Smooth muscle cell (in vitro differentiated cells): ENCODE data around the gene IL17A. TPM values are rescaled to one million over a fixed set of nuclear protein-coding genes. Genes with fewer than 3 reads are reported as not detected.

Source experiments
- DNase-seq: peaks from one replicate; lab custom pipeline; 2025; ENCODE audit not compliant: unreplicated experiment; lab: John Stamatoyannopoulos, UW
- H2AFZ ChIP-seq: fragments of 200-600 bp; sonication (generic); 2 replicates; pipeline ENCODE4 v1.6.0; 2016; ENCODE audit warnings: antibody characterized with exemption, low read depth, mild to moderate bottlenecking
- H3F3A ChIP-seq: fragments of 200-600 bp; sonication (generic); 2 replicates; pipeline ENCODE4 v1.6.0; 2017; ENCODE audit warnings: antibody characterized with exemption, low read depth
- H3K27ac ChIP-seq: fragments of 200-600 bp; sonication (generic); 2 replicates; pipeline ENCODE4 v1.5.1; 2016; ENCODE audit warnings: low read depth, mild to moderate bottlenecking
- H3K27me3 ChIP-seq: fragments of 200-600 bp; sonication (generic); 2 replicates; pipeline ENCODE4 v1.6.1; 2016; ENCODE audit warnings: low read depth, mild to moderate bottlenecking
- H3K36me3 ChIP-seq: fragments of 200-600 bp; sonication (generic); 2 replicates; pipeline ENCODE4 v1.5.1; 2016; ENCODE audit warnings: low read depth
- H3K4me1 ChIP-seq: fragments of 200-600 bp; sonication (generic); 2 replicates; pipeline ENCODE4 v1.5.1; 2016; ENCODE audit warnings: low read depth
- H3K4me2 ChIP-seq: fragments of 200-600 bp; sonication (generic); 2 replicates; pipeline ENCODE4 v1.6.0; 2016; ENCODE audit warnings: mild to moderate bottlenecking
- H3K4me3 ChIP-seq: fragments of 200-600 bp; sonication (generic); 2 replicates; pipeline ENCODE4 v1.5.1; 2016; ENCODE audit warnings: mild to moderate bottlenecking
- H3K79me2 ChIP-seq: fragments of 200-600 bp; sonication (generic); 2 replicates; pipeline ENCODE4 v1.6.0; 2016; ENCODE audit warnings: low read depth, mild to moderate bottlenecking
- H3K9ac ChIP-seq: fragments of 200-600 bp; sonication (generic); 2 replicates; pipeline ENCODE4 v1.6.0; 2016; ENCODE audit warnings: low read depth
- H3K9me3 ChIP-seq: fragments of 200-600 bp; sonication (generic); replicated peaks from 2 replicates; pipeline ENCODE4 v1.5.1; 2016; ENCODE audit warnings: low read depth
- H4K20me1 ChIP-seq: fragments of 200-600 bp; sonication (generic); 2 replicates; pipeline ENCODE4 v1.6.0; 2016; ENCODE audit warnings: low read depth
- WGBS: methylation state at CpG from one replicate; pipeline ENCODE4 v1.1.7; 2016; ENCODE audit warnings: low lambda C conversion rate; 5-methylcytosine and 5-hydroxymethylcytosine counted together
- polyA plus RNA-seq: library from polyadenylated mRNA; unstranded; fragments of >200 nt; fragmentation: Nextera tagmentation; extraction: Ambion mirVana; gene quantifications from 2 replicates; pipeline ENCODE4 v1.2.1, GENCODE V29; 2016
- total RNA-seq: library from RNA; depleted of rRNA; stranded (reverse); fragments of >200 nt; gene quantifications from 2 replicates; pipeline ENCODE4 v1.2.3, GENCODE V29; 2014
- TF ChIP-seq, protein P1 (sequence below): fragments of 200-600 bp; sonication (generic); IDR thresholded peaks from 2 replicates; pipeline ENCODE4 v1.5.1; 2017; ENCODE audit warnings: borderline replicate concordance, mild to moderate bottlenecking, antibody characterized with exemption; ENCODE audit not compliant: insufficient read depth, poor library complexity, severe bottlenecking

Gene IL17A
- total and polyA plus RNA-seq, 2 experiments from 2014 or later, result not detected

DNA sequence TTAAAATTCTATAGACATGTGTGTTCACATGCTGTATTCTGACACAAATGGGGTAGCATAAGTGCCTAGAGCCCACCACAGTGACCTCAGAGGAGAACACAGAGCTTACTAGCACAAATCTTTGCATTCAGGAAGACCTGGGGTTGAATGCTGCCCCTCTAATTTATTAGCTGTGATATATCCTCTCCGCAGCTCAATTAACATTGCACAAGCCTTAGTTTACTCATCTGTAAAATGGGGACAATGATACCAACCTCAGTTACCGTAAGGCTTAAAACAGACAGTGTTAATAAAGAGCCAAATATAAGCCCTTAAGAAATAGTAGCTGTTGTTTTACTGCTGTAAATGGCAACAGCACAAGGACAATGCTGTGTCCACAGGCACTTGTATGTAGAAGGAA lies 36.2 kb upstream of the IL17A start:
- Histone ChIP-seq H3K27ac (no peak overlapping the region), H2AFZ (no peak overlapping the region), H3K36me3 (no peaks in the 10 kb centered on the region), H3K4me1 (no peaks in the 10 kb centered on the region), H4K20me1 (no peaks in the 10 kb centered on the region), H3K9me3 (no peaks in the 10 kb centered on the region), H3F3A (no peaks in the 10 kb centered on the region), H3K27me3 (peaks cover 28% of the 10 kb centered on the region), H3K4me3 (no peak overlapping the region), H3K9ac (no peak overlapping the region), H3K4me2 (no peak overlapping the region), H3K79me2 (no peaks in the 10 kb centered on the region)
- 97% methylated on average over 2 of the region's 2 CpGs for WGBS
- TF ChIP-seq, protein P1, sequence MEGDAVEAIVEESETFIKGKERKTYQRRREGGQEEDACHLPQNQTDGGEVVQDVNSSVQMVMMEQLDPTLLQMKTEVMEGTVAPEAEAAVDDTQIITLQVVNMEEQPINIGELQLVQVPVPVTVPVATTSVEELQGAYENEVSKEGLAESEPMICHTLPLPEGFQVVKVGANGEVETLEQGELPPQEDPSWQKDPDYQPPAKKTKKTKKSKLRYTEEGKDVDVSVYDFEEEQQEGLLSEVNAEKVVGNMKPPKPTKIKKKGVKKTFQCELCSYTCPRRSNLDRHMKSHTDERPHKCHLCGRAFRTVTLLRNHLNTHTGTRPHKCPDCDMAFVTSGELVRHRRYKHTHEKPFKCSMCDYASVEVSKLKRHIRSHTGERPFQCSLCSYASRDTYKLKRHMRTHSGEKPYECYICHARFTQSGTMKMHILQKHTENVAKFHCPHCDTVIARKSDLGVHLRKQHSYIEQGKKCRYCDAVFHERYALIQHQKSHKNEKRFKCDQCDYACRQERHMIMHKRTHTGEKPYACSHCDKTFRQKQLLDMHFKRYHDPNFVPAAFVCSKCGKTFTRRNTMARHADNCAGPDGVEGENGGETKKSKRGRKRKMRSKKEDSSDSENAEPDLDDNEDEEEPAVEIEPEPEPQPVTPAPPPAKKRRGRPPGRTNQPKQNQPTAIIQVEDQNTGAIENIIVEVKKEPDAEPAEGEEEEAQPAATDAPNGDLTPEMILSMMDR, result no peak
- no peak for DNase-seq

DNA sequence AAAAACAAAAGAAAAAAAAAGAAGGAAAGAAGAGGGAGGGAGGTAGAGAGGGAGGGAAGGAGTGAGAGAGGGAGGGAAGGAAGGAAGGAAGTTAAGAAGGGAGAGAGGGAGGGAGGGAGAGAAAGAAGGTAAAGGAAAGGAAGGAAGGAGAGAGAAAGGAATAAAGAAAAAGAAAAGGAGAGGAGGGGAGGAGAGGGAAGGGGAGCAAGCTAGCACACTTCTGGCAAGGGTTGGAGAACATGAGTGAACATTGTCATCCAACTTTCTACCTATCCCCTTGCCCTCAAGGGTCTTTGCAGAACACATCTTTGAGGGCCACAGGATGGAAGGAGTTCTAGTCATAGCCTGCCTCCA lies 34.1 kb upstream of the IL17A start:
- no peaks in the 10 kb centered on the region for H3K36me3 ChIP-seq
- no peaks in the 10 kb centered on the region for H3K4me1 ChIP-seq
- H3K4me3 ChIP-seq, result no peak overlapping the region
- H3K9ac ChIP-seq, result no peak overlapping the region
- no peaks in the 10 kb centered on the region for H3K79me2 ChIP-seq
- H4K20me1 ChIP-seq, result no peaks in the 10 kb centered on the region
- no peak overlapping the region for H3K27ac ChIP-seq
- H3K9me3 ChIP-seq, result no peaks in the 10 kb centered on the region
- TF ChIP-seq, protein P1, result no peak
- no peaks in the 10 kb centered on the region for H3F3A ChIP-seq
- peaks cover 10% of the 10 kb centered on the region for H3K27me3 ChIP-seq
- no peak for DNase-seq
- no peak overlapping the region for H2AFZ ChIP-seq
- no peak overlapping the region for H3K4me2 ChIP-seq

DNA sequence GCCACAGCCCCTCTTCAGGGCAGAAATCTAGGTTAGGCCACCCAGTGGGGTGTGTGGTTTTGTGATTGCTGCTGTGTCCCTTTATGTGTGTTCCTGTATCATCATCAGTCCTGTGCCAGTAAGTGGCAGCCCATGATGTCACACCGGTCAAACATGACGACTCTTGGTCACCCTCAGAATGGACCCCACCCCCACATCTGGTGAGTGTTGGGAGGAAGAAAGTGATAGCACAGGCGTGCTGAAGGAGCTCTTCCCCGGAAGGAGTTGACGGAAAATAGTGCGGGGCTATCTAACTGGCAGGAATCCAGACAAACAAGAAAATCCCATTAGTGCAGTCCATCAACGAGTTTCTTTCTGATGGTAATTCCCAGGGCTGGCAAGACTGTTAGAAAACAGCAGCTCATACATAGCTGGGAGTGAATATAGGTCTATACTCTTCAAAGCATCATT lies 33.4 kb upstream of the IL17A start:
- Histone ChIP-seq H3K4me1 (no peaks in the 10 kb centered on the region), H3K9me3 (no peaks in the 10 kb centered on the region), H2AFZ (no peak overlapping the region), H3K79me2 (no peaks in the 10 kb centered on the region), H3K36me3 (no peaks in the 10 kb centered on the region), H3K27me3 (peaks cover 4% of the 10 kb centered on the region), H3K4me3 (no peak overlapping the region), H3K27ac (no peak overlapping the region), H3F3A (no peaks in the 10 kb centered on the region), H4K20me1 (no peaks in the 10 kb centered on the region), H3K9ac (no peak overlapping the region), H3K4me2 (no peak overlapping the region)
- no peak for DNase-seq
- 35% methylated on average over 7 of the region's 7 CpGs for WGBS
- TF ChIP-seq, protein P1, result no peak

DNA sequence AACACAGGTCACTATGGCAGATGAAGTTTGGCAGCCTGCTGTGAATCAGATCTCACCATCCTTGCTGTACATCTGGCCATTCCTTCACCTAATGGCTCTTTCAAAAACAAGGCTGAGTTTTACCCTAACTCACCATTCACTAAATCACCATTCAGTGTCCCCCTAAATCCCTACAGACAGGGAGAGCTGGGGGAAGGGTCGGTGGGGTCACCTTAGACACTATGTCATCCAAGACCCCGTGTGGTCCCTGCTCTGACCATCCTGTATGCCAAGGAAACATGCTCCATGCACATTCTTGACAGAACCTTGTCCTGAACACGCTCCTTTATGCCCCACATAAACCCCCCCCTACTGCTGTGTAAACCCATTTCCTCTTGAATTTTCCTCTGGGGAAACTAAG lies 31.8 kb upstream of the IL17A start:
- Histone ChIP-seq H3K4me2 (no peak overlapping the region), H3K79me2 (no peaks in the 10 kb centered on the region), H3K4me3 (no peak overlapping the region), H3K36me3 (no peaks in the 10 kb centered on the region), H3F3A (no peaks in the 10 kb centered on the region), H4K20me1 (no peaks in the 10 kb centered on the region), H3K27ac (no peak overlapping the region), H3K4me1 (no peaks in the 10 kb centered on the region), H3K9me3 (no peaks in the 10 kb centered on the region), H3K27me3 (no peaks in the 10 kb centered on the region), H3K9ac (no peak overlapping the region), H2AFZ (no peak overlapping the region)
- 90% methylated on average over 3 of the region's 3 CpGs for WGBS
- no peak for DNase-seq
- TF ChIP-seq, protein P1, result no peak
